T-helper 22 cell (primary cell): ENCODE results near the gene HCRT.
"Not testable (repeated sequence)": the region's sequence is repeated elsewhere in the genome, so short reads cannot be mapped to it uniquely, and the experiment has no call there.

ENCODE experiments used
- DNase-seq: peaks from one replicate; pipeline ENCODE4 v3.0.0-alpha.2; 2020; ENCODE audit warnings: low read depth

HCRT gene

GRCh38 chr17:42179335-42179734, 5.9 kb downstream of the HCRT start:
- DNase-seq, result no peak

GRCh38 chr17:42178817-42179216, 6.4 kb downstream of the HCRT start:
- no peak for DNase-seq

GRCh38 chr17:42177684-42178083, 7.6 kb downstream of the HCRT start:
- no peak for DNase-seq

- DNase-seq, result no peak
Observed at GRCh38 chr17:42174126-42174783, 11.0 kb downstream of the HCRT start.

- DNase-seq, result no peak
Observed at GRCh38 chr17:42171831-42172230, 13.4 kb downstream of the HCRT start.

GRCh38 chr17:42169351-42169750, 15.9 kb downstream of the HCRT start:
- DNase-seq, result no peak

- no peak for DNase-seq
Observed at GRCh38 chr17:42167807-42168206, 17.4 kb downstream of the HCRT start.

- no peak for DNase-seq
Observed at GRCh38 chr17:42166196-42166763, 19.0 kb downstream of the HCRT start.

GRCh38 chr17:42165751-42166150, 19.5 kb downstream of the HCRT start:
- DNase-seq, result no peak

GRCh38 chr17:42163696-42164407, 21.4 kb downstream of the HCRT start:
- no peak for DNase-seq

- DNase-seq, result no peak
Observed at GRCh38 chr17:42163113-42163512, 22.1 kb downstream of the HCRT start.

GRCh38 chr17:42160531-42160910, 24.7 kb downstream of the HCRT start:
- DNase-seq, result no peak

- DNase-seq, result no peak
Observed at GRCh38 chr17:42159796-42160530, 25.3 kb downstream of the HCRT start.

GRCh38 chr17:42155614-42156045, 29.6 kb downstream of the HCRT start:
- no peak for DNase-seq

GRCh38 chr17:42153919-42154742, 31.1 kb downstream of the HCRT start:
- DNase-seq, result no peak

GRCh38 chr17:42146911-42147607, 38.2 kb downstream of the HCRT start:
- DNase-seq, result no peak

GRCh38 chr17:42143138-42143537, 42.1 kb downstream of the HCRT start:
- not testable (repeated sequence) for DNase-seq

GRCh38 chr17:42142371-42142896, 42.8 kb downstream of the HCRT start:
- DNase-seq, result no peak

GRCh38 chr17:42141382-42141781, 43.9 kb downstream of the HCRT start:
- DNase-seq, result no peak

- not testable (repeated sequence) for DNase-seq
Observed at GRCh38 chr17:42140690-42141089, 44.6 kb downstream of the HCRT start.
